GM18505 (cell line): ENCODE measurements around the gene SERPINA9.
"Not testable (repeated sequence)": the region's sequence is repeated elsewhere in the genome, so short reads cannot be mapped to it uniquely, and the experiment has no call there.

ENCODE experiments used
- ATAC-seq: cut with Tn5 transposase; IDR thresholded peaks from one replicate; pipeline ENCODE4 v1.9.1; 2021; ENCODE audit not compliant: unreplicated experiment
- POLR2A ChIP-seq: IDR thresholded peaks from 4 replicates; pipeline ENCODE4 v1.6.1; 2011; ENCODE audit warnings: borderline replicate concordance; ENCODE audit not compliant: insufficient read depth, insufficient read length; ENCODE audit errors: extremely low read depth

Gene SERPINA9, protein sequence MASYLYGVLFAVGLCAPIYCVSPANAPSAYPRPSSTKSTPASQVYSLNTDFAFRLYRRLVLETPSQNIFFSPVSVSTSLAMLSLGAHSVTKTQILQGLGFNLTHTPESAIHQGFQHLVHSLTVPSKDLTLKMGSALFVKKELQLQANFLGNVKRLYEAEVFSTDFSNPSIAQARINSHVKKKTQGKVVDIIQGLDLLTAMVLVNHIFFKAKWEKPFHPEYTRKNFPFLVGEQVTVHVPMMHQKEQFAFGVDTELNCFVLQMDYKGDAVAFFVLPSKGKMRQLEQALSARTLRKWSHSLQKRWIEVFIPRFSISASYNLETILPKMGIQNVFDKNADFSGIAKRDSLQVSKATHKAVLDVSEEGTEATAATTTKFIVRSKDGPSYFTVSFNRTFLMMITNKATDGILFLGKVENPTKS

DNA sequence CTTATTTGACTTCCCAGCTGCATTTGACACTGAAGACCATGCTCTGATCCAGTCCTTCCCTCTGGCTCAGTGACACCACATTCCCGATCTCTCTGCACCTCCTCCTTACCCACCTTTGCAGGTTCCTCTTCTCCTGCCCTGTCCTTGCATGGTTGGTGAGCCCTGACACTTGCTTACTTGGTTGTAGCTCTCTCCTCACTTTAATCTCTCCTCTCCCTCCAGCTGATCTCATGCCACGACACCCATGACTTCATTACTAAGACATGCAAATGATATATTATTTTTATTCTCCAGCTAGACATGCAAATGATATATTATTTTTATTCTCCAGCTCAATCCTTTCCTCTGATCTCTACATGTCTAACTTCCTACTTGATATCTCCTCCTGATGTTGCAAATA lies at the start of gene SERPINA9:
Gene SERPINA9, minus strand, starts transcription at position 175 of the 400 bp plus-strand sequence. CDS start 6,357 bp downstream, outside the sequence.
- no peak for ATAC-seq
- TF ChIP-seq POLR2A, result no peak

DNA sequence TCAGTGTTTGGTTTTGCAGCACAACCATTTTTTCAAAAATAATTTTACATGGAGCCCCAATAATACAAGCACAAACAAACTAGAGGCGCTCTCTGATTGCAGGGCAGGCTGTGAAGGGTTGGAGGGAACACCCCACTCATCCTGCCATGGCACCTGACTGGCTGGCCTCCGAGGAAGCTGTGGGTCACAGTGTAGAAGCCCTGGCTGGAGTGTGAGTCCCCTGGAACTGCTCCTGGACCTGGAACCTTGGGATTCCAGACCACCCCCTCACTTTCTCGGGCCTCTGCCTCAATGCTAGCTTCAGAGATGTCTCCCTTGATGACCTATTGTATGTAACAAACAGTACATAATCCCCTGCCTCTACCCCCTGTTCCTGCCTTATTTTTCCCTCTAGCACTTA lies 48.1 kb upstream of the SERPINA9 start:
- no peak for ATAC-seq
- TF ChIP-seq POLR2A, result no peak

DNA sequence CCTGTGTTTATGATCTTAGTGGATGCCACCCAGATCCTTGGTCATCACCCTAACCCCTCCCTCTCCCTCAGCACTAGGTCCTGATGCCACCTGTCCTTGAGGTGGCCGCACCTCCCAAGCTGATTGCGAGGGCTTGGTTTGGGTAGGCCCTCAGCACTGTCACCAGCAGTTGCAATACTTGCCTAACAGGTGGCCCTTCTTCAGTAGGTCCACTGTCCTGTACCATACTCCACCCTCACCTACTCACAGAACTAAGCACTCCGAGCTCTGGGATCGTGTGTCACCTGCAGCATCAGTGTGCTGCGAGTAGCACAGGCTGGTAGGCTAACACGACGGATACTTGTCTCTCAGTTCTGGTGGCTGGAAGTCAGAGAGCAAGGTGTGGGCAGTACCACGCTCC lies 47.3 kb upstream of the SERPINA9 start:
- TF ChIP-seq POLR2A, result no peak
- ATAC-seq, result no peak

DNA sequence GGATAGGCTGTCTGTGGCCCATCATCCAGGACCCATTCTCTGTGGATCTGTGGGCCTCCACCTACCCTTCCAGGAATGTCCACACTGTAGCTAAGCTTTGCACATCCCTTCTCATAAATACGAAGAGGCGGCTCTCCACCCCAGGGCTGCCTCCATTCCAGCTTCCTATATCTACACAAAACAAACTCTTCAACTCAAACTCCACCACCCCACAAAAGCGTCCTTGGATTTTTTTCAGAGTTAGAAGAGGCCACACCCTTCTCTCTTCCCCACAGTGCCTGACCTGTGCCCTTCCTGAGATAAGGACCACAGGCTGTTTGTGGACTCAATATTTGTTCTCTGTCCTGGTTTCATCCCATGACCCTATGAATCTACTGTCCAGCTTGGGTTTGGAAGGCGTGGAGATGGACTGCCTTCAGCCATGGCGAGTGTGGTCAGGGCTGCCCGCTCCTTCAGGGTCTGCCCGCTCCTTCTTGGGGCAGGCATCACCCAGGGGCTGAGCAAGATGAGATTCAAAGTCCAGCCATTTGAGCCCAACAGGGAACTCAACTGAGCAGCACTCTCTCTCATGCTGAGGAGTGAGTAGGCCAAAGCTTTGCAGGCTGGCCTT lies 46.2 kb upstream of the SERPINA9 start:
- ATAC-seq, result no peak
- TF ChIP-seq POLR2A, result no peak

DNA sequence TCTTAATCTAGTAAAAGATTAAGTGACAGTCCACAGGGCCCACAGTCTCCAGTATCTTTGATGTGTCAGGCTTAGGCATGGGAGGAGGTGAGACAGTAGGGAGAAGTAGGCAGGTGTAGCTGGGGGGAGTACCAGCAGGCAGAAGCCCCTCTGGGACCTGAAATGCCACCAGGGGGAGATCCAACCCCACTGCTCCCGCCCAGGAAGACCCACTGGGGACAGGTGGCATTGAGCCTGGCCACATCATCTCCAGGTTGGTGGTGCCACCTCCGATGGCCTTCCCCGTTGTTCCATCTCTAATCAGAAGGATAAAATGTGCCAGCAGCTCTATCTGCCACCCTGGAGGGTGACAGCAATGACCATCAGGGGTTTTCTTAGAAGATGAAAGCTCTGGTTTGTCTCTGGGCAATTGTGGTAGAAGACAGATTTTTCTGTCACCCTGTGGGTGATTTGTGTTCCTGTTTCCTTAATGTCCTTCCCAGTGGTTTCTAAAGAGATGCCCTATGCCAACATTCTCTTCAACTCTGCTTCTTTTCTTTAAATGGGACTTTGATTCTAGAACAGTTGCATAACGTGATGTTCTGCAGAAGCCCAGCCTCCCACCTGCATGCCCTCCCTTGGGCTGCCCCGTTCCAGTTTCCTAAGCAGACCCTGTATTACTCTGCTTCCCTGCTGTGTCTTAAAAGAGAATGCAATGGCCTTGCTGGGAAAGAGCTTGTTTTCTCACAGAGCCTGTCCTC lies 45.5 kb upstream of the SERPINA9 start:
- no peak for ATAC-seq
- TF ChIP-seq POLR2A, result no peak

DNA sequence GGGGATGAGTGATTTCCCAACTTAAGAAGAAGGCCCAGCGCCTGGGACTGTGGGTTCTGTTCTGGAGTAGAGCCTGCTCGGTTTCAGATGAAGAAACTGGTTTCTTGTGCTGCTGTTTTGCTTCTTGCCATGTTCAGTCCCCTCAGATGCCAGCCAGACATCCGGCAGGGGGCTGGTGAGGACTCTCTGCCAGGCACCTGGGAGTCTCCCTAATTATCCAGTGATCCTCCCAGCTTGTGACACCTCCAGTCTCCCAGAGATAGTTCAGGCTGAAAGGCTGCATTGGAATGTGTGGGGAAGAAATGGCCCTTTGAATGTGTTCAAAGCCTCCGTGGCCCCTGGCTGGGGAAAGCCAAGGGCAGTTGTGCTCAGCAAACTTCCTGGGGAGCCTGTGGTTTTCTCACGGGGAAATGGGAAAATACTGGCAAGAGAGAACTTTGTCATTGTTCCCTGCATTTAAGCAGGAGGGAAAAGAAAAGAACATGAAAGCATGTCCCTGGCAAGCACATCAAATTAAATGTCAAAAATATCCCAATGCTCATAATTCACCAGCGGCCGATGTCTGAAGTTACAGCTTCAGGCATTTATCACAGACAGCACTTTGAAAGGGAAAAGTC lies 41.8 kb upstream of the SERPINA9 start:
- no peak for ATAC-seq
- no peak for TF ChIP-seq POLR2A

DNA sequence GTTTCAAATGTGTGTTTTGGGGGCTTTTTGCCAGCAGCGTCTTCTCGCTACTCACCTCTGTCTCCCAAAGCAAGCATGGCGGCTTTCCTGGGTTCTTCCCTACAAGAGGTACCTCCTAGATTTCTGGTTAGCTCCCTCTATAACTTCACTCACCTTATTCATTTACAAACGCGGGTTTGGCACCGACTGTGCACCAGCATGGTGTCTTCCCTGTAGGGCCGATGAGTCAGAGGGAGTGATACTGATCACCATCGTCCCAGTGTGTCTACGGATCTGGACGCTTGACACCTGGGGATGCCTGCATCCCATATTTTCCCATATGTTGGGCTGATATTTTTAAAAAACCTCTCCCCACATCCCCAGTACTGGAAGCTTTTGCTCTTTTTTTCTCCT lies 41.2 kb upstream of the SERPINA9 start:
- no peak for TF ChIP-seq POLR2A
- ATAC-seq, result no peak

DNA sequence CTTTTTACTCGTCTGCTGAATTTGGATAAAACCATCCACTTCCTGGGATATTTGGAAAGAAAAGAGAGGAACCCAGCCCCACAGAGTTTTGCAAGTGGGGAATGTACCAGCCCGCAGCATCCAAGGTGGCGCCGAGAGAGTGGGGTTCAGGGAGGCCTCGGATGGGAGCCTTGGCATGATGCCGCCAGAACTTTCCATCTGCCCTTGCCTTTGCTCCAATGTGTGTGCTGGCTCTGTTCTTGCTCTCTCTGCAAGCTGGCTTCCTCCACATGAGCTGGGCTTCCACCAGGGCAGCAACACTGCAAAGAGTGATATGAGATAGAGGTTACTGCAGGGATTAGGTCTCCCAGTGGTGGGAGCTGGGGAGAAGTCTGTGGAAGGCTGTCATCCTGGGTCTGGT lies 39.9 kb upstream of the SERPINA9 start:
- TF ChIP-seq POLR2A, result no peak
- no peak for ATAC-seq

DNA sequence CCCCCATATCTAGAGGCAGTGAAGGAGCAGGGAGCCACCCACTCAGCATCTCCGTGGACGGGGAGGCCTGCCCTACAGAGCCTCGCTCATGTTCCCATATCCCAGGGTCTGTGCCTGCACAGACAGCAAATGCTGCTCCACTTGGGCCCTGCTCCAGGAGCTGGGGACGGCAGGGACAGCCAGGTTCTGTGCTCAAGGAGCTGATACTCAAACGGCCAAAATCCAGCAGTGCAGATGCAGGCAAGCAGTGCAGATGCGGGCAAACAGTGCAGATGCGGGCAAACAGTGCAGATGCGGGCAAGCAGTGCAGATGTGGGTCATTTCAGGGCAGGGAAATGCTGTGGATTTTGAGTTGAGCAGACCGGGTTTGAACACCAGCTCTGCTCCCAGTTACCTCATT lies 39.4 kb upstream of the SERPINA9 start:
- ATAC-seq, result no peak

DNA sequence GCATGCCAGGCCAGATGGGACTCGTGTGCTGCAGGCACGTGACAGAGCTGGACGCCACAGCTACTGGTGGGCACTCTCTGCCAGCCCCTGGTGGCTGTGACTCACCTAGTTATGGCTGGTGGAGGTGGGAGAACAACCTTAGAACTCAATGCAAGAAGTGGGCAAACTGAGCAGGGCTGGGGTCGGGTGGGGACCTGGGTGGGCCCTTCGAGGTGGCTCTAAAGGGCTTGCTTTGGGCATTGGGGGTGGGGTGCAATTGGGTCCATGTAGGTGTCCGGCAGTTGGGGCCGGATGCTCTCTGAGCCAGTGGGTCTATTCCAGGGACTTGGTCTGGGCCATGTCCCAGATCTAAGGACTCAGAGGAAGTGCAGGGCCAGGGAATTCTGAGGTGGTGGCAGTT lies 38.4 kb upstream of the SERPINA9 start:
- TF ChIP-seq POLR2A, result no peak
- ATAC-seq, result no peak

More for the DNA sequence above, 39.4 kb upstream of the SERPINA9 start:
- no peak for TF ChIP-seq POLR2A

DNA sequence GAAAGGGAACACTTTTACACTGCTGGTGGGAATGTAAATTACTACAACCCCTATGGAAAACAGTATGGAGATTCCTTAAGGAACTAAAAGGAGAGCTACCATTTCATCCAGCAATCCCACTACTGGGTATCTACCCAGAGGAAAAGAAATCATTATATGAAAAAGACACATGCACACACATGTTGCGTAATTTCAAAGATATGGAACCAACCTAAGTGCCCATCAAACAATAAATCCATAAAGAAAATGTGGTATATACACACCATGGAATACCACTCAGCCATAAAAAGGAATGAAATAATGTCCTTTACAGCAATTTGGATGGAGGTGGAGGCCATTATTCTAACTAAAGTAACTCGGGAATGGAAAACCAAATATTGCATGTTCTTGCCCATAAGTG lies 34.5 kb upstream of the SERPINA9 start:
- ATAC-seq, result not testable (repeated sequence)

DNA sequence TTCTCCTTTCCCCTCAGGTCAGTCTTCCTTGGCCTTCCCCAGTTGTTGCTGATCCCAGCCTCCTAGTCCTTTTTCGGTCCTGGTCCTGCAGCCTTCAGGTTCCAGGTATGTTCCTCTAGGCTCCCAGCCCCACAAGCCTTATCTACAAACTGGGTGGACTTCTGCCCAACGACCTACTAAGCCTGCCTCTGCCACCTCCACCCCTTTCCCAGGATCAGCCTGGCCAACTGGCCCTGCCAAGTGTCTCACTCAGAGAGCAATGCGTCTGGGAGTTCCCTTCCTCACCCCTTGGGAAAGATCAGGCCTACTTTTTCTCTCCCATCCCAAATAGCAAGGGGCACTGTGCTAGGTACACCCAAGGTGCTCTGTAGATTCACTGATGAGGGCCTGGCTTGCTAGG lies 33.4 kb upstream of the SERPINA9 start, which contains the start of gene SERPINA12:
Gene SERPINA12, minus strand, starts transcription at position 114 of the 400 bp plus-strand sequence. CDS start 11,072 bp downstream, outside the sequence.
- ATAC-seq, result no peak
- TF ChIP-seq POLR2A, result no peak

DNA sequence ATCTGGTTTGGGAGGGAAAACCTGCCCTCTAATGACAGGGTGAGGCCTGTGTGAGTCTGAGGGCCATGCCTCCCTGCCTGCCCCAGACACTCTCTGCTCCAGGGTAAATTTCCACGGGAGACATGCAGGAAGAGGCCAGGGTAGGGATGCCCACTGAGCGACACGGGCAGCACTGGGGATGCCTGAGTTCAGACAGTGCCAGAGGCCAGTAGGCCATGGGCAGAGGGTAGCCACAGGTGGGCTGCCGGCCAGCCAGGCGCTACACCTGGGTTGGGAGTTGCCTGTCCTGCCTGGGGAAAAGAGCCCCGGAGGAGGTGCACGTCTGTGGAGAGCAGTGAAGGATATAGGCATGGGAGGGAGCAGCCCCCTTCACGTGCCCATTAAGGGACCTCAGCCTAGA lies 29.6 kb upstream of the SERPINA9 start:
- no peak for ATAC-seq
- no peak for TF ChIP-seq POLR2A
